ENCODE measurements around the gene MTCH1. TPM values are rescaled to one million over a fixed set of nuclear protein-coding genes. Genes with fewer than 3 reads are reported as not detected.

The MTCH1 gene
- total and polyA plus RNA-seq, 7 donors: 141 to 198 (median 163) TPM

DNA sequence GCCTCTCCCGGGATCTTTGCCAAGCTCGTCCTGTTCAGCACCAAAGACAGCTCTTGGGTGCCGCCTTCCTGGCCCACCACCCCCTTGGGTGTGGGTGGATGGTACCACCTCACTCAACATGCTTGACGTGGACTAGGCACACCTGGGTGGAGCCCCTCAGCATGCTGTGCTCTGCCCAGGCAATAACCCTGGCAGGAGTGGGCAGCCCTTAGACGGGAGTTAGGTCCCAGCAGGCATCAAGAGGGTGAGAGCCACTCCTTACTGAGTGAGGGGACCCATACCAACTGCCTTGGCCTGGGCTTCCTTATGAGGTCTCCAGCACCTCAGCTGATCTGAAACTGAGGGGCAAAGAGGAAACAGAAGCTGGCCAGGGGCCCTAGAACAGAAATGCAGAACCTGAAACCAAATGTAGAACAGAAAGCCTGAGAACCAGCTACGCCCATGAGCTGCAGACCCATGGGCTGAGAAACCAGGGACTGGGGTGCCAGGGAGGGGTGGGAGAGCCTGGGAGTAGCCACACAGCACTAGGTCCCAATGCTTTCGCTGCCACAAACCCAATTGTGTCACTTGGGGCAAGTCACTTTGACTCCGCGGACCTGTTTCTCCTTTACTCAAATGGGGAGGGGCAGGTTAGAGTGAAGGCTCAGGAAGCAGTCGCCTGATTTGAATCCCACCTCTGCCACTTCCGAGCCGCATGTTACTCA is 21.5 kb upstream of the MTCH1 start:
- 58 to 60% methylated on average over 12 of the region's 12 CpGs for WGBS, 2 donors
- H3K27me3 ChIP-seq: no peaks in the 10 kb centered on the region
- H3K9me3 ChIP-seq: no peaks in the 10 kb centered on the region
- peak overlapping the region in 3 of 4 donors; percentile 0 to 22 (median 18) for H3K27ac ChIP-seq
- H3K4me1 ChIP-seq: no peaks in the 10 kb centered on the region
- no peak for DNase-seq
- H3K36me3 ChIP-seq: no peaks in the 10 kb centered on the region
- peak overlapping the region in 2 of 4 donors; percentile 34 to 44 for H3K4me3 ChIP-seq
- TF ChIP-seq POLR2AphosphoS5 (IDR thresholded peaks at IDR 0.05) (no peak), EP300 (IDR thresholded peaks at IDR 0.05) (no peak), POLR2A (IDR thresholded peaks at IDR 0.05) (no peak)
- TF ChIP-seq, protein P1, sequence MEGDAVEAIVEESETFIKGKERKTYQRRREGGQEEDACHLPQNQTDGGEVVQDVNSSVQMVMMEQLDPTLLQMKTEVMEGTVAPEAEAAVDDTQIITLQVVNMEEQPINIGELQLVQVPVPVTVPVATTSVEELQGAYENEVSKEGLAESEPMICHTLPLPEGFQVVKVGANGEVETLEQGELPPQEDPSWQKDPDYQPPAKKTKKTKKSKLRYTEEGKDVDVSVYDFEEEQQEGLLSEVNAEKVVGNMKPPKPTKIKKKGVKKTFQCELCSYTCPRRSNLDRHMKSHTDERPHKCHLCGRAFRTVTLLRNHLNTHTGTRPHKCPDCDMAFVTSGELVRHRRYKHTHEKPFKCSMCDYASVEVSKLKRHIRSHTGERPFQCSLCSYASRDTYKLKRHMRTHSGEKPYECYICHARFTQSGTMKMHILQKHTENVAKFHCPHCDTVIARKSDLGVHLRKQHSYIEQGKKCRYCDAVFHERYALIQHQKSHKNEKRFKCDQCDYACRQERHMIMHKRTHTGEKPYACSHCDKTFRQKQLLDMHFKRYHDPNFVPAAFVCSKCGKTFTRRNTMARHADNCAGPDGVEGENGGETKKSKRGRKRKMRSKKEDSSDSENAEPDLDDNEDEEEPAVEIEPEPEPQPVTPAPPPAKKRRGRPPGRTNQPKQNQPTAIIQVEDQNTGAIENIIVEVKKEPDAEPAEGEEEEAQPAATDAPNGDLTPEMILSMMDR (IDR thresholded peaks at IDR 0.05): no peak
- intact Hi-C loops (cut with DNase I): no loop called here

DNA sequence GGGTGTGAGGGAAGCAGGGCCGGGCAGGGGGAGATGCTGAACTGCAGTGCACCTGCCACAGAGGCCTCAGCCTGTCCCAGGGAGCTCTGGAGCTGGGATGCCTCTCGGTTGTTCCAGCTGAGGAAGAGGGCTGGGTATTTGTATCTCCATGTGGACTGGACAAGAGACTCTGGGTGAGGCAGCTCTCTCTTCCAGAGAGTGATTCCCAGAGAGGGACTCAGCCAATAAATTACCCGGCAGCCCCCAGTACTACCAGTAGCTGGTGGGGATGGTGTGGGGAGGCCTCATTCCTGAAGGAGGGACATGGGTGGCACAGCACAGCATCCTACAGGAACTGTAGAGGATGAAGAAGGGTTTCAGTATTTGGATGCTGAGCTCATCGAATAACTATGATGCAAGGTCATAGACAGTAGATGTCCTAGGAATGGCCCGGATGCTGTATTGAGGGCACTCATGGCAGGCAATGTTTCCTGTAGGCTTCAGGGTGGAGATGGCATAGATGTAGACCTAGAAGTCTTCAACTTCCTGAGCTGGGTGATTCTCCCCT is 20.9 kb upstream of the MTCH1 start:
- TF ChIP-seq POLR2A (IDR thresholded peaks at IDR 0.05) (no peak), EP300 (IDR thresholded peaks at IDR 0.05) (no peak), POLR2AphosphoS5 (IDR thresholded peaks at IDR 0.05) (no peak)
- TF ChIP-seq, protein P1 (IDR thresholded peaks at IDR 0.05): no peak
- intact Hi-C loops (cut with DNase I): no loop called here
- Histone ChIP-seq H3K27me3 (no peaks in the 10 kb centered on the region), H3K27ac (no peak overlapping the region), H3K4me3 (peak overlapping the region in 2 of 4 donors; percentile 34 to 44), H3K4me1 (no peaks in the 10 kb centered on the region), H3K36me3 (no peaks in the 10 kb centered on the region), H3K9me3 (no peaks in the 10 kb centered on the region)
- DNase-seq: no peak
- 80 to 83% methylated on average over 5 of the region's 5 CpGs for WGBS, 2 donors

DNA sequence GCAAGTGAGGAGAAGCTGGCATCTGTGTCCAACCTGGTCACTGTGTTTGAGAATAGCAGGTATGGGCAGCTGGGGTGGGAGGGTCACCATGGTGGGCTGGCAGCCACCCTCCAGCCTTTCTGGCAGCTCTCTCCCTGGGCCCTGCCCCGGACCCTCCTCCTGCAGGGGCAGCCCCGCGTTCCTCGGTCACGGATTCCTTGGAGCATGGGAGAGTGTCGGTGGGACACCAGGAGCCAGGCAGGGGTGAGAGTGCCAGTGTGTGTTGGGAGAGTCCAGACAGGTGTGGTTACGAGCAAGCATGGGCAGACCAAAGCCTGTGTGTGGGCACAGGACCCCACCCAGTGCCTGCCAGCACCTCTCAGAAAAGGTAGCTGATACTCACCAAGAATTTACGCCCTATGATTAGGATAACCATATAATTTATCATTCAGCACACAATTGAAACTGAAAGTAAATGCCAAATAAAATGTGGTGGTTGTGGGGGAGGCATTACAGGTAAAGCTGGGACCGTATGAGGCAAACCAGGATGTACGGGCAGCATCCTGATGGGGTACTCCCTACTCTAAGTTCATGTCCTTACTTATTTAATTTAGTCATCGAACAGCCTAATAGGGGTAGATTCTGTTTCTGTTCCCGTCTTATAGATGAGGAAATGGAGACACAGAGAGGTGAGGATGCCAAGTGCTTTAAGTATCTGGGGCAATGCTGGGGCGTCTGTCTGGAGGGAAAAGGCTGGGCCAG is 20.0 kb upstream of the MTCH1 start:
- peak overlapping the region in 3 of 4 donors; percentile 14 to 48 (median 26) for H3K27ac ChIP-seq
- TF ChIP-seq, protein P1 (IDR thresholded peaks at IDR 0.05): no peak
- no peak for TF ChIP-seq POLR2A (IDR thresholded peaks at IDR 0.05)
- no peaks in the 10 kb centered on the region for H3K27me3 ChIP-seq
- no peaks in the 10 kb centered on the region for H3K36me3 ChIP-seq
- DNase-seq: no peak
- intact Hi-C loops (cut with DNase I): no loop called here
- H3K9me3 ChIP-seq: no peaks in the 10 kb centered on the region
- peak overlapping the region in 3 of 4 donors; percentile 20 to 44 (median 34) for H3K4me3 ChIP-seq
- H3K4me1 ChIP-seq: no peaks in the 10 kb centered on the region
- WGBS, 2 donors: 62 to 65% methylated on average over 13 of the region's 13 CpGs

DNA sequence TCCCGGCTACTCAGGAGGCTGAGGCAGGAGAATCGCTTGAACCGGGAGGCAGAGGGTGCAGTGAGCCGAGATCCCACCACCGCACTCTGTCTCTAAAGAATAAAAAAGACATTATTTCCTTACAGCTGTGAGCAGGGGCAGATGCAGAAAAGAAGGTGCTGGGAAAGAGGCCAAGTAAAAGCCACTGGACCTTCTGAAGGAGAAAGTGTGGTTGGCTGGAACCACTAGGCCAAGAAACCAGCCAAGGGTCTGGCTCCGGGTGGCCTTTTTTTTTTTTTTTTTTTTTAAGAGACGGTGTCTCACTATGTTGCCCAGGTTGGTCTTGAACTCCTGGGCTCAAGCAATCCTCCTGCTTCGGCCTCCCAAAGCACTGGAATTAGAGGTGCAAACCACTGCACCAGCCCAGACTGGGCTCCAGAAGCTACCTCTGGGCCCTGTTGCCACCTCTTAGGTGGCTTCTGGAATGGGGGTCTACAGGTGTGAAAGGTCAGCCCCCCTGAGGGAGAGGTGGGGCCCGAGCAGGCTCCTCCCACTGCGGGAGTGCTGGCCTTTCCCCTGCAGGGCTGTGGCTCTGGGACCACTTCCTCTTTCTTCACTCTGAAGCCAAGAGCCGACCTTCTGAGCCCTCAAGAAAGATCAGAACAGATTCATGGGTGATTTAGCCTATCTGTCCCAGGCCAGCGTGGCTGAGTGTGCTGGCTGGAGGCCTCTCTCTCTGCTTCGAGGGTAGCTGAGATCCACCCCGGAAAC is 19.2 kb upstream of the MTCH1 start, which contains the start of gene FGD2:
FGD2 (plus strand) TSS at position 595 of the 750 bp plus-strand sequence. CDS start 163 bp downstream, outside the sequence.
- WGBS, 2 donors: 63 to 75% methylated on average over 14 of the region's 14 CpGs
- intact Hi-C loops (cut with DNase I): no loop called here
- TF ChIP-seq, protein P1 (IDR thresholded peaks at IDR 0.05): no peak
- TF ChIP-seq EP300 (IDR thresholded peaks at IDR 0.05) (no peak), POLR2A (IDR thresholded peaks at IDR 0.05) (no peak), POLR2AphosphoS5 (IDR thresholded peaks at IDR 0.05) (no peak)

More for the DNA sequence above, 19.2 kb upstream of the MTCH1 start, which contains the start of gene FGD2:
- H3K4me1 ChIP-seq: no peaks in the 10 kb centered on the region
- H3K27ac ChIP-seq: peak within 1 kb of the TSS in 3 of 4 donors; percentile 14 to 48 (median 26)
- no peaks in the 10 kb centered on the region for H3K27me3 ChIP-seq
- no peaks in the 10 kb centered on the region for H3K9me3 ChIP-seq
- no peak for DNase-seq
- H3K36me3 ChIP-seq: no peaks in the 10 kb centered on the region
- H3K4me3 ChIP-seq: peak within 1 kb of the TSS in 3 of 4 donors; percentile 20 to 44 (median 34)

All from sigmoid colon (tissue), 7 donors.